K562 (cell line): ENCODE measurements around the gene HIP1R. TPM values are rescaled to one million over a fixed set of nuclear protein-coding genes. Genes with fewer than 3 reads are reported as not detected.

Source experiments
- FUS ChIP-seq: fragments of 200-400 bp; formaldehyde crosslinking; optimal IDR thresholded peaks from 2 replicates; pipeline ENCODE3; 2017; ENCODE audit warnings: low read depth, low read length
- MBD2 ChIP-seq: sonication (generic); IDR thresholded peaks from 2 replicates; pipeline ENCODE4 v1.6.1; 2016; ENCODE audit warnings: low read depth, borderline replicate concordance
- MYNN ChIP-seq, 2 experiments: sonication (generic); formaldehyde crosslinking in 1 of 2; IDR thresholded peaks; 2 replicates each; pipeline versions ENCODE4 v1.5.0 to v1.6.1; 2016 to 2020; ENCODE audit warnings: antibody characterized with exemption in 1 of 2, missing genetic modification reagents in 1 of 2
- NFIC ChIP-seq: fragments of 450-650 bp; IDR thresholded peaks from 2 replicates; pipeline ENCODE4 v1.6.1; 2017; ENCODE audit warnings: mild to moderate bottlenecking, inconsistent platforms
- PML ChIP-seq: IDR thresholded peaks from 2 replicates; pipeline ENCODE4 v1.6.1; 2012; ENCODE audit warnings: low read length, inconsistent platforms
- PTBP1 ChIP-seq: fragments of 200-400 bp; formaldehyde crosslinking; IDR thresholded peaks from 2 replicates; pipeline ENCODE4 v1.6.1; 2017; ENCODE audit warnings: low read depth, low read length
- PURB ChIP-seq: sonication (generic); formaldehyde crosslinking; IDR thresholded peaks from 2 replicates; pipeline ENCODE4 v1.9.0; 2021; ENCODE audit warnings: low read depth, mild to moderate bottlenecking, missing genetic modification reagents
- TRIM24 ChIP-seq, 2 experiments: fragments of 450-650 bp; IDR thresholded peaks; 2 replicates each; pipeline ENCODE4 v1.6.1; 2016
- ZNF76 ChIP-seq: fragments of 250-450 bp; sonication (Bioruptor Pico); IDR thresholded peaks from 2 replicates; pipeline ENCODE4 v1.4.0; 2020; ENCODE audit warnings: mild to moderate bottlenecking, moderate library complexity, borderline replicate concordance
- polyA plus RNA-seq, 8 experiments: library from polyadenylated mRNA; depleted of rRNA in 4 of 8; stranded (reverse) in 5 of 8; unstranded in 3 of 8; fragments of >200 nt; fragmentation: Nextera tagmentation in 2 of 8; fragmentation: Illumina TruSeq in 1 of 8; extraction: Ambion mirVana in 2 of 8; extraction: Trizol in 1 of 8; gene quantifications; 2 replicates each; pipeline versions ENCODE4 v1.2.1 to v1.2.3, GENCODE V29; 2011 to 2014; ENCODE audit warnings: inconsistent platforms in 1 of 8, missing spikeins in 1 of 8
- total RNA-seq, 7 experiments: library from RNA; depleted of rRNA in 6 of 7; stranded (reverse); fragments of >200 nt in 6 of 7; fragmentation: Illumina TruSeq in 2 of 7; extraction: Trizol in 2 of 7; gene quantifications; 2 replicates each; pipeline versions ENCODE4 v1.2.1 to v1.2.3, GENCODE V29; 2011 to 2021; ENCODE audit warnings: low replicate concordance in 1 of 7
- TF ChIP-seq, protein P1 (sequence below): fragments of 250-450 bp; sonication (Bioruptor Pico); IDR thresholded peaks from 2 replicates; pipeline ENCODE4 v1.5.0; 2021; ENCODE audit warnings: mild to moderate bottlenecking, moderate library complexity
- TF ChIP-seq, protein P2 (sequence below), 3 experiments: IDR thresholded peaks in 2 of 3; conservative IDR thresholded peaks in 1 of 3; 2 replicates each; pipeline ENCODE4 v1.5.1; 2011 to 2012; ENCODE audit warnings: low read length in 3 of 3, mild to moderate bottlenecking in 3 of 3, control low read depth in 2 of 3, improper control_type of control experiment in 1 of 3, inconsistent platforms in 1 of 3, low read depth in 1 of 3, mixed read lengths in 1 of 3, moderate library complexity in 1 of 3; ENCODE audit not compliant: insufficient read depth in 2 of 3
- TF ChIP-seq, protein P3 (sequence below): fragments of 450-650 bp; IDR thresholded peaks from 2 replicates; pipeline ENCODE4 v1.6.1; 2016; ENCODE audit warnings: low read depth

The HIP1R gene
- total and polyA plus RNA-seq, 9 of the 15 experiments (the other 6 are each of a cell fraction or from before 2014, with no cell fraction given), result 0.15 to 31.0 (median 14.2) TPM

DNA sequence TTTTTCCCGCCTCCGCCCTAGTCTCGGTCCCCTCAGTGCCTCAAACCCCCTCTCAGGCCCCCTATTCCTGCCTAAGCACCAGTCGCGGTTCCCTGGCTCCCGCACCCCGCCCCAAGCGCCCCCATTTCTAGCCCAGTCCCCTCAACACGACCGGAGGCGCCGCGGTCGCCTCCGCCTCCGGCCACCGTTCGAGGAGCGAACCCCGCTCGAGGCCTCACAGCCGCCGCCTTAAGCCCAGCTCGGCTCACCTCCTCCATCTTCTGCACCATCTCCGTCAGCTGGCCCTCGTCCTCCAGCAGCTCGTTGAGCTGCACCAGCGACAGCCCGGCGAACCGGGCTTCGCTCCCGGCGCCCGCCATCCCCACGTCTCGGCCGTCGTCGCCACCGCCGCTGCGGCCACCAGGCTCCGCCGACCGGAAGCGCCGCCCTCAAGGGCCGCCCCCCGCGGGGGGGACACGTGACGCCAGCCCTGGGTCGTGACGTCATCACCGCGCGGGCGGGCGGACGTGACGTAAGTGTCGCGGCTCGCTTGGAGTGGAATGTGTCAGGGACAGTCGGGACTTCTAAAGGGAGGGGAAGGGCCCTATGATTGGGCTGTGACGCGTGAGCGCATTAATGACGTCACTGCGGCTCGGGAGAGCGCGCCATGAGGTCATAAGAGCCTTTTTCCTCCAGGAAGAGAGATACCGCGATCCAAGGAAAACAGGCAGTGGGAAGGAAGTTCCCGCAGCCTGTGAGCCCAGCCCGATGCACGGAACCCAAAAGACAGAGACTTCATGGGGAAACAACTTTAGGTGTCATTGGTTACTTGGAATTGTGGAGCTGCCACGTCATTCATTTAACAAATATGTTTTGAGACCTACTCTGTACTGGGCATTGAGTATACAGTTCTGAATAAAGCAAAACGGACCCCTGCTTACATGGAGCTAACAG lies 60.7 kb downstream of the HIP1R start, which contains the start of gene VPS37B (continued):
- TF ChIP-seq, protein P1, sequence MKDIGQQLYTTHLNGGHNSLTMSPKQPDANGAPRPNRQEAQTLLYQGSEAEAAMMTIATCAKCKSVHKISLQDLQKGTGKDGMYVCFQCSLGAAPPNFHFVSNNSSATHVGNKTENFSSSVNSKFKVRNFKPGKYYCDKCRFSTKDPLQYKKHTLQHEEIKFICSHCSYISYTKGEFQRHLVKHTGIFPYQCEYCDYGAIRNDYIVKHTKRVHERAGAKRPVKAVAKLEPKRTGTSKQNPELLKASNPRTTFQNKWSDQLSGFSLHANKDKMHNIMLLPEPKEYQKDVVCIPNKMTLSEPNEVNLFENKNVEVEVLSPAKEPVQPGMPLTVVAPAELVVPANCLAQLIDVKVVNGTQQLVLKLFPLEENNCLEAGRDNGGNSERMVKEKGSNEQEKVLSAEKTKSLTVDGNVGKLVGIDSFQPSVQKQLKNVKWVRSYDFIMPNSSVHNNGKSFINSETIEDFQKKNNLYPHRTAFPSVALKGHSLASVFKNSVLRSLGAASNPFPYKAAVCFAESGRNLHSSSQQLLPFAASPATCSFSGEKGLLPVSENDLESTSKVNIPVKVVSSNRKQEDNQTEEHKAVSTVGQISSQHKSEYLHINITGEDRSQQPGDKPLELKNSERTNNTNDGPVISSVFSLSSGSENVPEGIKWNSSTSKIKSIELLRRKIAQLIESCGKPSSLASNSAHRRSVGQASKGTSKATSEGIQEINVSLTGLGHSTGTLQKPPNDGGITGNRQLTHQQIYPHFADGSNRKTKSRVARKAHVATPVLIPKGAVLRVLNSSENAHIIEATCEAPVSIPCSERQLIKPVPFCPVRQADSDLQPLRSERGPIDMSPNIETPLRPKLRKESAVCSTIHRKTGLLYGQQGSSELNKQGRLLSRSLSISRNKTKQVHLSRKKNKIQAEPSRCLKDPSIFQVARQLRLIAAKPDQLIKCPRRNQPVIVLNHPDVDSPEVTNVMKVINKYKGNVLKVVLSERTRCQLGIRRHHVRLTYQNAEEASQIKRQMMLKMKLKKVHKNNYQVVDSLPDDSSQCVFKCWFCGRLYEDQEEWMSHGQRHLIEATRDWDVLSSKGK (CRISPR knock-in tag), result no peak
- no peak; the same call in 1 of the 2 replicates for TF ChIP-seq MYNN (IDR thresholded peaks at IDR 0.05)
- TF ChIP-seq MYNN (CRISPR knock-in tag; IDR thresholded peaks at IDR 0.05), result no peak
- TF ChIP-seq ZNF76, result 0 out of 2 replicates have a peak, but pooled peaks have one; percentile 26
- TF ChIP-seq PML, result peak; percentile 77; the same call in 1 of the 2 replicates
- no peak for TF ChIP-seq PURB (CRISPR knock-in tag)
- TF ChIP-seq NFIC, result peak; percentile 52
- peak; percentile 82 for TF ChIP-seq FUS
- TF ChIP-seq, protein P2, sequence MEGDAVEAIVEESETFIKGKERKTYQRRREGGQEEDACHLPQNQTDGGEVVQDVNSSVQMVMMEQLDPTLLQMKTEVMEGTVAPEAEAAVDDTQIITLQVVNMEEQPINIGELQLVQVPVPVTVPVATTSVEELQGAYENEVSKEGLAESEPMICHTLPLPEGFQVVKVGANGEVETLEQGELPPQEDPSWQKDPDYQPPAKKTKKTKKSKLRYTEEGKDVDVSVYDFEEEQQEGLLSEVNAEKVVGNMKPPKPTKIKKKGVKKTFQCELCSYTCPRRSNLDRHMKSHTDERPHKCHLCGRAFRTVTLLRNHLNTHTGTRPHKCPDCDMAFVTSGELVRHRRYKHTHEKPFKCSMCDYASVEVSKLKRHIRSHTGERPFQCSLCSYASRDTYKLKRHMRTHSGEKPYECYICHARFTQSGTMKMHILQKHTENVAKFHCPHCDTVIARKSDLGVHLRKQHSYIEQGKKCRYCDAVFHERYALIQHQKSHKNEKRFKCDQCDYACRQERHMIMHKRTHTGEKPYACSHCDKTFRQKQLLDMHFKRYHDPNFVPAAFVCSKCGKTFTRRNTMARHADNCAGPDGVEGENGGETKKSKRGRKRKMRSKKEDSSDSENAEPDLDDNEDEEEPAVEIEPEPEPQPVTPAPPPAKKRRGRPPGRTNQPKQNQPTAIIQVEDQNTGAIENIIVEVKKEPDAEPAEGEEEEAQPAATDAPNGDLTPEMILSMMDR (IDR thresholded peaks at IDR 0.05 in 2 of 3, conservative IDR thresholded peaks at IDR 0.05 in 1 of 3; ENCODE audit: insufficient read depth in 2 of 3, low read depth in 1 of 3, low read length in 3 of 3), result 0 out of 6 replicates have a peak, but pooled peaks of 1 of the 3 experiments have one; percentile 2
- TF ChIP-seq, protein P3, sequence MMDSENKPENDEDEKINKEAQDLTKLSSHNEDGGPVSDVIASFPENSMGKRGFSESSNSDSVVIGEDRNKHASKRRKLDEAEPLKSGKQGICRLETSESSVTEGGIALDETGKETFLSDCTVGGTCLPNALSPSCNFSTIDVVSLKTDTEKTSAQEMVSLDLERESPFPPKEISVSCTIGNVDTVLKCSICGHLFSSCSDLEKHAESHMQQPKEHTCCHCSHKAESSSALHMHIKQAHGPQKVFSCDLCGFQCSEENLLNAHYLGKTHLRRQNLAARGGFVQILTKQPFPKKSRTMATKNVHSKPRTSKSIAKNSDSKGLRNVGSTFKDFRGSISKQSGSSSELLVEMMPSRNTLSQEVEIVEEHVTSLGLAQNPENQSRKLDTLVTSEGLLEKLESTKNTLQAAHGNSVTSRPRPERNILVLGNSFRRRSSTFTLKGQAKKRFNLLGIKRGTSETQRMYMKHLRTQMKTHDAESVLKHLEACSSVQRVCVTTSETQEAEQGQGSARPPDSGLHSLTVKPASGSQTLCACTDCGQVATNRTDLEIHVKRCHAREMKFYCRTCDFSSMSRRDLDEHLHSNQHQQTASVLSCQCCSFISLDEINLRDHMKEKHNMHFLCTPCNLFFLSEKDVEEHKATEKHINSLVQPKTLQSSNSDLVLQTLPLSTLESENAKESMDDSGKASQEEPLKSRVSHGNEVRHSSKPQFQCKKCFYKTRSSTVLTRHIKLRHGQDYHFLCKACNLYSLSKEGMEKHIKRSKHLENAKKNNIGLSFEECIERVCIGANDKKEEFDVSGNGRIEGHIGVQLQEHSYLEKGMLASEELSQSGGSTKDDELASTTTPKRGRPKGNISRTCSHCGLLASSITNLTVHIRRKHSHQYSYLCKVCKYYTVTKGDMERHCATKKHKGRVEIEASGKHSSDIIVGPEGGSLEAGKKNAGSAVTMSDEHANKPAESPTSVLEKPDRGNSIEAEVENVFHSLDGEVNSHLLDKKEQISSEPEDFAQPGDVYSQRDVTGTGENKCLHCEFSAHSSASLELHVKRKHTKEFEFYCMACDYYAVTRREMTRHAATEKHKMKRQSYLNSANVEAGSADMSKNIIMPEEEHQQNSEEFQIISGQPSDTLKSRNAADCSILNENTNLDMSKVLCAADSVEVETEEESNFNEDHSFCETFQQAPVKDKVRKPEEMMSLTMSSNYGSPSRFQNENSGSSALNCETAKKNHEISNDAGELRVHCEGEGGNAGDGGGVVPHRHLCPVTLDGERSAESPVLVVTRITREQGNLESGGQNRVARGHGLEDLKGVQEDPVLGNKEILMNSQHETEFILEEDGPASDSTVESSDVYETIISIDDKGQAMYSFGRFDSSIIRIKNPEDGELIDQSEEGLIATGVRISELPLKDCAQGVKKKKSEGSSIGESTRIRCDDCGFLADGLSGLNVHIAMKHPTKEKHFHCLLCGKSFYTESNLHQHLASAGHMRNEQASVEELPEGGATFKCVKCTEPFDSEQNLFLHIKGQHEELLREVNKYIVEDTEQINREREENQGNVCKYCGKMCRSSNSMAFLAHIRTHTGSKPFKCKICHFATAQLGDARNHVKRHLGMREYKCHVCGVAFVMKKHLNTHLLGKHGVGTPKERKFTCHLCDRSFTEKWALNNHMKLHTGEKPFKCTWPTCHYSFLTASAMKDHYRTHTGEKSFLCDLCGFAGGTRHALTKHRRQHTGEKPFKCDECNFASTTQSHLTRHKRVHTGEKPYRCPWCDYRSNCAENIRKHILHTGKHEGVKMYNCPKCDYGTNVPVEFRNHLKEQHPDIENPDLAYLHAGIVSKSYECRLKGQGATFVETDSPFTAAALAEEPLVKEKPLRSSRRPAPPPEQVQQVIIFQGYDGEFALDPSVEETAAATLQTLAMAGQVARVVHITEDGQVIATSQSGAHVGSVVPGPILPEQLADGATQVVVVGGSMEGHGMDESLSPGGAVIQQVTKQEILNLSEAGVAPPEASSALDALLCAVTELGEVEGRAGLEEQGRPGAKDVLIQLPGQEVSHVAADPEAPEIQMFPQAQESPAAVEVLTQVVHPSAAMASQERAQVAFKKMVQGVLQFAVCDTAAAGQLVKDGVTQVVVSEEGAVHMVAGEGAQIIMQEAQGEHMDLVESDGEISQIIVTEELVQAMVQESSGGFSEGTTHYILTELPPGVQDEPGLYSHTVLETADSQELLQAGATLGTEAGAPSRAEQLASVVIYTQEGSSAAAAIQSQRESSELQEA, result no peak
- peak; percentile 46 to 76; a peak in 3 of 4 replicates for TF ChIP-seq TRIM24 (IDR thresholded peaks at IDR 0.05)
- 0 out of 2 replicates have a peak, but pooled peaks have one; percentile 33 for TF ChIP-seq PTBP1
- TF ChIP-seq MBD2, result peak; percentile 64; the same call in 1 of the 2 replicates
